T follicular helper cell (primary cell): ENCODE results near the gene ANKRD35.

ENCODE experiments used
- DNase-seq: peaks from one replicate; pipeline ENCODE4 v3.0.0-alpha.2; 2020; ENCODE audit warnings: low read depth

The ANKRD35 gene

DNA sequence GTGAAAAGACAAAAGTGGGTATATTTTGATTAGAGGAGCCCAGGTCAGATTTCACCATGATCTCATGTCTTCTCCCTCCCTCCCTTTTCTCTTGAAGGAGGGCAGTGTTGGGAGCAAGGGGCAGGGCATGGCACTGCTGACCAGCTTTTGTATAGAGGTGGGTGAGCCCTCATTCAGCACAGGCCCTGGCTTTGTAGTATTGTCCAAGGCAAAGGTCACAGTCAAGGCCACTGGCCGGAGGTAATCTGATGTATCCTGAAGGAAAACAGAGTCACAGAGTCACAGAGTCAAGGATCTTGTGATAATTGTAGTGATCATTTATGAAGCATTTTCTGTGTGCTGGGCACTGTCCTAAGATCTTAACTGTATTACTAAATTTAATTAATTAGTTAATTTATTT lies 12.3 kb upstream of the ANKRD35 start:
- no peak for DNase-seq

DNA sequence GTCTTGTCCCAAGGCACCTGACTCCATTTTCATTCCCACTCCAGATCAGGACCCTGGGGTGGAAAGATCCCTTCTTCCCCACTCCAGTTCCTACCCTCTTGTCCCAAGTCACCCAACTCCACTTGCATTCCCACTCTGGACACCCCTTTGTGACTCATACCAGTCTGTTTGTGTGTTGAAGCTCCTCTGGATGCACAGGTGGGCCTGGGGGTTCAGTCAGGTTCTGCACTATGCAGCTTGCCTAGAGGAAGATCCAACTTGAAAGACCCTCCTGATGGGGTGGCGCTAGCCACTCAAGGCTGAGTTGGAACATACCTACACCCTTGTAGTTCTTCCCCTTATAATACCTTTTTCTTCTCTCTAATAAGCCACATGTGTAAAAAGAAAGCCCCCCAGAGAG lies 9.8 kb upstream of the ANKRD35 start:
- no peak for DNase-seq

DNA sequence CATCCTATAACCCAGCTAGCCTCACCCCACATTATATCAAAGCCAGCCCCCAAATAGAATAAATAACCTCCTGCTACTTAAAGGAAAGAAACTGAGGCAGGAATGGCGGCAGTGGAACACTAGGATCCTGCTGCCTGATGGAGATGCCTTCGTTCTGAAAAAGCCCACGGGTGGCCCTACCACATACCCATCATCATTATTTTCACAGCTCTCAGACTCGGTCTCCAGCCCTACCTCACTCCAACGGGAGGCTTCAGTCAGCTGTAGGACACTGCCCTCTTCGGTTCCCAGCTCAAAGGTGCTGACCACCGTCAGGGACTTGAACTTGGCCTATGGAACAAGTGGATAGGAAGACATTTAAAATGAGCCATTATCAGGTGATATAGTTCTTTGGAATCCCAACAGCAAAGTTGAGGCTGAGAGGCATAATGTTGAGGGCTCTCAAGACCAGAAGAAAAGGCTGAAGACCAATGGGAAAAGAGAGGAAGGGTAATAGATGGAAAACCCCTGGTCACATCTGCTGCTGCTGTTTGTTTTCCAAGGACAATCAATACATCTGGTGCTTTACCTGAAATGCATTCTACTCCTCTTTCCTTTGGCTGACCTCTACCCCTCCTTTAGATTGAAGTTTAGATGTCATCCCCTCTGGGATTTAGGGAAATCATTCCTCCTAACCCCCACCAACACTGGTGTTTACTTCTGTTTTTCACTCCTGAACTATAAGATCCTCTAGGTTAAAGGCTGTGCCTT lies 7.8 kb upstream of the ANKRD35 start:
- no peak for DNase-seq

DNA sequence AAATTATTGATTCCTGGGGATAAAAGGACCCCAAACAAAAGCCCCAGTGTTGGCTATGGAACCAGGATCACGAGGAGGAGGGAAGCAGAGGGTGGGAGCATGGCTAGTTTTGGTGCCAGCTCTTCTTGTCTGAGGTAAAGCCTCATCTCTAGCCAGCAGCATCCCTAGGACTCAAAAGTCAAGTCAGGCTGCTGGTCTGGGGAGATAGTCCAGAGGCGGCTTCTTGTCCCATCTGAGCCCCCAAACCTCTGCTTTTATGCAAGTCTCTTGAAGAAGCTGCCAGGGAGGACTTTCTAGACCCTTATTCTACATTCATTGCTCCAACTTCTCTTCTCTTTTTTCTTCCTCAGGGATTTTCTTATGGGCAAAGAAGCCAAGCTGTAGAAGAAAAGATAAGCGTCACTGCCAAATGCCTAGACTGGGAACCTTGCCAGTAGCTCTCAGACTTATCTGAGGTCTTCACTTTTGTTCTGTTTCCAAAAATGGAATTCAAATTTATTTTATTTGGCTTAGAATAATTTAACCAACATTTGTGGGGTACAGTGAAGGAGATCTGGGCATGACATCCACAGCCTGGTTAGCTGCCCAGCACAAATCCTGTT lies 6.9 kb upstream of the ANKRD35 start:
- DNase-seq: no peak

DNA sequence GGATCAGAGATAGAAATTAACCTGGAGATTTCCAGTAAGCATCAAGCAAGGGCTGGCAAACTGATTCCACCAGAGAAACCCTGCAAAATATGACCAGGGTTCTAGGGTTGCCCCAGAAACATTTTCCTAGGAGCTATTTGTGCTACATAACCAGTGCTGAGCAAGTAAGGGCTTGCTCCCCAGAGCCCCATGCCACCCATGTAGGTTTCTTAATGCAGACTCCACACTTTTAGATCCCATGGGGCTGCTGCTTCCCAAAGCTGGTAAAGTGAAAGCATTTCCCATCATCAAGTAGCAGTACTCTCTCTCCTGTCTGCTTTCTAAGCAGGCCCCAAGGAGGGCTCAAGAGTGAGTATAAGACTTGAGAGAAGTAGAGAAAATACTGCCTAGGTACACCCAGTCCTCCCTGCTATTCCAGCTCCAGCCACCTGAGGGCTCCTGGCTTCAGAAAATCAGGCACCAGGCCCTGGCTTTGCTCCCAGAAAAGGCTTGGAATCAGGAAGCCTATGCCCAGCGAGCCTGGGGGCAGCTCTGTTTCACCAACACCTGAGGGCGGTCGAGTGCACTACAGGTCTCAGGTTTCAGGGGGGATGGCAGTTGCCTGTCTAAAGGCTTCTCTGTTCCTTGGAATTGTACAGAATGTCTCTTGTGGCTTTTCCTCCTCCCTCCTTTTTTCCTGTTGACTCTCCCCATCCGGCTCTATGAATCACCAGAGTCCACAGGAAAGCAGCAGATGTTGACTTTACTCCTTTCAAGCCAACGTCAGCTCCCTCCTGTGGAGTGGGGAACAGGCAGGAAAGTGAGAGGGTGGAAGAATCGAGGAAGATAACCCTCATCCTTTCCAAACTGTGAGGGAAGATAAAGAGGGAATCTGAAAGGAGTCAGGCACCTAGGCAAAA lies 6.2 kb upstream of the ANKRD35 start:
- DNase-seq: peak; percentile 30

DNA sequence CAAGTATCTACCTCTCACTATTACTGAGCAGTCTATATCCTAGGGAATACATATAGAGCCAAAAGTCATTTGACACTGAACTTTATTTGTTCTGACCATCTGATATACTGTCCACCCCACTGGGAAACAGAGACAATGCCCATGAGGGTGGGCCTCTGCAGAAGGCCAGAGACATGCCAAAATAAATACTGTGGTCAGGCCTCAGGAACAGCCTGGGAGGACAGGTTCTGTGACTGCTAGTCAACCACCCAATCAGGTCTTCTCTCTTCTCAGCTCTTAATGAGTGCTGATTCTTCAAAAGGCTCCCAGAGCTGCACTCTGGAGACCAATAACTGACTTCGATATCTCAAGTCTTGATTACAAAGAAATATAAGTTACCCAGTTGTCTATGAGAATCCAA lies 5.5 kb upstream of the ANKRD35 start:
- no peak for DNase-seq

DNA sequence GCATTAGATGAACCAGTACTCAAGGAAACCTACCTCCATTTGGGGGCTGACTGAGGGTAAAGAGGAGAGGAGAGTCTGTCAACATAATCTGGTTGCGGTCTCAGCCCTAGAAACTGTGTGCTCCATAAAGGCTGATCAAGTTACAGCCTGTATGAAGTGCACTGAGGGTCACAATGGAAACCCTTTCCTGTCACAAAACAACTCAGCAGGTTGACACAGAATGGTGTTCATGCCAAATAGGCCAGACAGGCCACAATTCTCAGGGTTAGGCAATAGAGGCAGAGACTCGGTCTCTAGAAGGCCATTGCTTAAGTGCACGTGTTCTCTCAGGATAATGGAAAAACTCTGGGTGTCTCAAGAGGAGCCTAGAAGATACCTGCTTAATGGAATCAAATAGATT lies 4.1 kb upstream of the ANKRD35 start:
- DNase-seq: no peak

DNA sequence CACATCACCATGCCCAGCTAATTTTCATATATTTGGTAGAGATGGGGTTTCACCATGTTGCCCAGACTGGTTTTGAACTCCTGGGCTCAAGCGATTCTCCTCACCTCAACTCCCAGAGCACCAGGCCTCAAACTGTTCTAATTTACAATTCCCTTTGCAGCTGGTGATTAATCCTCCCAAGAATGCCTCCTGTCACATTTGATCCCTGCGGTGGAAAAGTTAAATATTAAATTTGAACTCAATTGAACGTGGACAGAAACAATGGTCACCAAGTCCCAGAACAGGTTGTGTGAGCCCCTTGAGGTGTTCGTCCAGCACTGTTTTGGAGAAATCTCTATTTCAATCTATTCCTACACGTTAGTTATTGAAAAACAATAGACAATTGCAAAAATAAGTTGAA lies 2.0 kb upstream of the ANKRD35 start:
- DNase-seq: no peak

DNA sequence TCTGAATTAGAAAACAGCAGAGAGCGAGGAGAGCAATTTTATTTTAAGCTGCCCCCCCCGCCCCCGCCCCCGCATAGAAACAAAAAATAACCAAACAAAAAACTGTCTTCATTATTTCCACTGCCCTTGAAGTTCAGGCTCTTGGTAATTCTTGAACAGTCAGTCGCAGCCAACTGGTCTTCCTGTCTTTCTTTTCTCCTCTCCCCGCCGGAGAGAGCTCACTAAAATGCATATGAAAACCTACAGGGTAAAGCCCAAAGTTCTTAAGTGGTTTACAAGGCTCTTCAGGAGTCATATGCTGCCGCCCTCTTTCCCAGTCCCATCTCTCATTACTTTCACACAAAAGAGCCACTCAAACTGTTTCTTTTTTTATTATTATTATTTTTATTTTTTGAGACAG lies 1.1 kb upstream of the ANKRD35 start:
- no peak for DNase-seq

DNA sequence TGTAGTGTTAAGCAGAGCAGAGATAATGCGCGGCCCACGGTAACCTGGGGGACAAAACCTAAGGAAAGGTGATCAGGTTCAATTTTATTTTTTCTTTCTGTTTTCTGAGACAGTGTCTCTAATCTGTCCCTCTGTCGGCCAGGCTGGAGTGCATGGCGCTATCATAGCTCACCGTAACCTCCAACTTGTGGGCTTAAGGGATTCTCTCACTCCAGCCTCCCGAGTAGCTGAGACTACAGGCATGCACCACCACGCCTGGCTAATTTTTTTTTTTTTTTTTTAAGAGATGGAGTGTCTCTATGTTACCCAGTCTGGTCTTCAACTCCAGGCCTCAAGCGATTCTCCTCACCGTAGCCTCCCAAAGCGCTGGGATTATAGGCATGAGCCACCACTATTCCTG lies 724 bp upstream of the ANKRD35 start:
- DNase-seq: no peak

DNA sequence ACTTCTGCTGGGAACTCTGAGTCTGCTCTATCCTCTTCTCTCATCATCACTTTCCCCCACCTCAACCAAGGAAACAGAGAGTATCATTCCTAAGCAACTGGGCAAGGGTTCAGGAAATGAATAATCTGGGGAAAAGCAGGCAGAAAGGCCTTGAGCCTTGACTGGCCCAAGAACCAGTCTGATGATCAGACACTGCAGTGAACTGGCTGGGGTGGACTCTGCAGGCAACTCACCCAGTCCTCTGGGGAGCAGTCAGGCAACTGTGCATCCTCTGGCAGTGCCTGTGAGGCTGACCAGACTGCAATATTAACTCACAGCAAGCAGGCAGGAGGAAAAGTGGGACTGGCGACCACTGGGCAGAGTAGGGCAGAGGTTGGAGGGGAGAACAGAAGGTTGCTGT lies 991 bp downstream of the ANKRD35 start:
- no peak for DNase-seq

DNA sequence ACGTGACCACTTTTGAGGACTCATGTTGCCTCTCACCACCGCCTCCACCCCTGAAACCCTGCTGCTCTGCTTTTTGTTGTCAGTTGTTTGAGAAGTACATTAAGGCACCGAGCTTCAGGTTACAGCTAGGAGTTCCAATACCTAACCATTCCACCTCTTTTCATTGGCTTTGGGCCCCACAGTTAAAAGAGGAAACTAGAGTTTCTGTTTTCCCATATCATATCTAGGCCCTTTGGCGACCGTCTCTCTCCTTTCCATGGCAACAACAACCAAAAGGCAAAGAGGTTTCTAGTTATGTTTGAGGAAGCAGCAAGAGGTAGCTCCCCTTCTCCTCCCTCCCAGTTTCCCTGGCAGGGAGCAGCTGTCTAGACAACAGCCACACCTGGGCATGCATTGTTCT lies 5.9 kb downstream of the ANKRD35 start:
- no peak for DNase-seq

DNA sequence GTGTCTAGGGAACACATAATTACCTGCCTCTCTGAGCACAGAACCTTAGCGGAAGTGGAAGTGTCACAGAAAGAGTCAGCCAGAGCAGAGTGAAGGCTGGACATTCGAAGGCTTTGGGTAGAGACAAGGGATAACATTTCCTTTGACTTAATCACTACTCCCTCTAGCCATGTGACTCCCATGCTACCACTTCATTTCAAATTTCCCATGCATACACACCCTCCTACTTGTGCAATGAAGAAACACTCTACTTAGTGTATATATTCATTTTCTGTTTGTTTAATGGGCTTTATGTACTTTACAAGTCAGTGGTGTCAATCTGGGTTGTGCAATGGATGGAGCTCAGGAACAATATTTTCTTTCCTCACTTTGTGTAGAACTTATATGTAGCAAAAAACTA lies 6.9 kb downstream of the ANKRD35 start:
- DNase-seq: no peak

DNA sequence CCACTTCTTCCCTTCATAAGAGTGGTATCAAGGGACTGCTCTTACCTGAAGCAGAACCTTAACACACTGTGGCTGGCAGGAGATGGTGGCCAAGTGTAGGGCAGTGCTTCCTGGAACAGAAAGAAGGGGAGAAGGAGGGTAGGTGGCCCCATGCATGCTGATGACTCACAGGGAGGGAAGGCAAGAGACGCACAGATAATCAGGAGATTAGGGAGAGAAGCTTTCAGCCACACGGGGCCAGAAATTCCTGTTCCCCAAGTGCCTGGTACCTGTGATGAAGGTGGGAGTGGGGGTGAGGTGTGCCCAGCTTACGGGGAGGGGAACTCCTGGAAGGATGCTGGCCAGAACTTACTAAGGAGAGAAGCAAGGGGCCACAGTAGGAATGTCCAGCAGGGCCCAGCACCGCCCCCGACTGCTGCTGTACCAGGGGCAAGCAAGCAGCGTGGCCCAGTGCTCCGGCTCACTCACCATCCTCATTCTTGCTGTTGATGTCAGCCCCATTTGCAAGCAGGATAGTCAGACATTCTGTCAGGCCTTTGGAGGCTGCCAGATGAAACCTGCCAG lies 7.7 kb downstream of the ANKRD35 start:
- DNase-seq: no peak

DNA sequence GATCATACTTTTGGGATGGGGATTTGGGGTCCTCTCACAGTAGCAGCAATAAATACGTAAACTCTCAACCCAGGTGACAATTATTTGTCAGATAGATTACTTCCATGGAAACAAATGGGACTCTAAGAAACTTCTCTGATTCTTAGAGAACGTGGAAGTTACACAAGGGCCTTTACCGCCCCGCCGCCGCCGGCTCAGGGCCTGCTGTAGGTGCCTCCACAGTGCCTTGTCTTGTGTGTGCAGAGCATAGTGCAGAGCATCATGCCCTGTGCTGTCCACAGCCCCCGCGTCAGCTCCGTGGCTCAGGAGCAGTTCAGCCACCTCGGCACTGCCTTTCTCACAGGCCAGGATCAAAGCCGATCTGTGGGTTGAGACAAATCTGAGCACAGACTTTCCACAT lies 11.0 kb downstream of the ANKRD35 start:
- DNase-seq: no peak

DNA sequence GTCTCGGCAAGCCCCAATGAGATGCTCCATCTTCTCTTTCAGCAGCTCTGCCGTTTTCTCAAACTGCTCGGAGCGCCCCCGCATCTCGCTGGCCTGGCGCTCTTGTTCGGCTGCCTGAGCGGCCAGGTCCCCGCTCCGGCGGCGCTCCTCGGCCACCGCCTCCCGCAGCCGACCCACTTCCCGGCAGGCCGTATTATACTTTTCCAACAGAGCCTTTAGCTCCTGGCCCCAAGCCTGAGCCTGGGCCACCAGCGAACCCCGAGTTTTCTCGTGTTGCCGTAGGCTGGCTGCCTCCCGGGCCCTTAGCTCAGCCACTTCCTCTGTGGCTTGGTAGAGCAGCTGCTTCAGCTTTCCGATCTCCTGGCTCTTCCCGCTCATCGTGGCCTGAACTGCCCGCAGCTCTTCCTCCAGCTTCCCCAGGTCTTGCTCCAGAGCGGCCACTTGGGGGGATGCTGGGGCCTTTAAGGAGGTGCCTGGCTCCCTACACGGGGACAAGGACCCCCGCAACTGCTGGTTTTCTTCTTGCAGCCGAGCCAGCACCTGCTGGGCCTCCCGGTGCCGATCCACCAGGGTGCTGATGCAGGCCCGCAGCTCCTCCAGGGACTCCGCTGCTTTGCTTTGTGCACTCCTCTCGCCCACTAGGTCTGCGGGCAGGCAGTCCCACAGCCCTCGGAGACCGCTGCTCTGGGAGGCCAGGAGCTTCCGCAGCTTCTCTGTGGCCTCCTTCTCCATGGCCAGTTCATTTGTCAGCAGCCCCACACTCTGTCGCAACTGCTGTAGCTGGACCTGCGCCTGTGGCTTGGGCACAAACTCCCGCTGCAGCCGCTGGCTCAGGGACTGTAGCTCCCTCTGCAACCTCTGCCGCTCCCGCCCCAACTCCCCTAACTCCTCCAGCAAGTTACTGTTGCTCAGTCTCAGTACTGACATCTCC lies 13.4 kb downstream of the ANKRD35 start:
- no peak for DNase-seq

DNA sequence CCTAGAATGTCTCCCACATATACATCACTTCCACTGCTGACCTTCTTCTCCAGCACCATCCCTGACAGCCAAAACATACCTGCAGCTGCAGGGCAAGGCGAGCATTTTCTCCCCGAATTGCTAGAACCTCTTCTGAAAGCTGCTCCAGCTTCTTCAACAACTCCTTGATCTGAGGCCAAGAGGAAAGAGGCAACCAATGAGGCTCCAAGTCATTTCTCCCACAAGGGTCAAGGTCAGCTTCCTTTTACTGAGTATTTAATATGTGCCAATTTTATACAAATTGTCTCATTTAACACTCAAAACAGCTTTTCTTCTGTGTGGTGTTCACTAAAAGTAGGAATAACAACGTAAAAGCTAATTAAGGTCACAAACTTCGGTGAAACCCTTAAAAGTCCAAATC lies 17.4 kb downstream of the ANKRD35 start:
- no peak for DNase-seq

DNA sequence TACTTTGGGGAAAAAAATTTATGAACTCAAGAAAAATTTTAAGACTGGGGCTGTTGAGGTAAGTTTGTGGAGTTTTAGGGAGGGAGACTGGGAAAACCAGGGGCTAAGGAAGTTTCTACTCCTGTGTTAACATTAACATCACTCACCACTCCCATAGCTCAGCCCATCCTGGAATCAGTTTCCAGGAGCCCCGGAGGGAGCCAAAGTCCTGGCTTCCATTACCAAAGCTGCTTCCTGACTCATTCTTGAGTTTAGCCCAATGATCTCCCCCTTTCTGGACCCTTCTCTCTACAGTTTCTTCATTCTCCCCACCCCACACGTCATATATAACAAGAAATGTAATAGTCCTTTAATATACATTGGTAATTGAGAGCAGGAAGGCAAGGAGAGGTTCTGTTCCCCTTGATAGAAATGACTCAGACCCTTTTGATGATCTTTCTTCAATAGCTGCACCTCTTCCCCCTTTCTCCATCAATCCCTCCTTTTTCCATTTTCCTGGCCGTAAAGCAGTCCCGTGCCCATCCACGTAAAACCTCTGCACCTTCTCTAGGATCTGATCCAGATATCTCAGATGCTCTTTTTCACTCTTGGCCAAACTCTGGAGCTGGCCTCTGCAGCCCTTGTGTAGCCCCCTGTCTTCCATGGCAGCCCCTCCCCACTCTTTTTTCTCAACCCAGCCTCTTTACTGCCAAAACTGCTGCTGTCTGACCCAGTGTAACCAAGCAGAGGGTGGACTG lies 22.2 kb downstream of the ANKRD35 start:
- no peak for DNase-seq

DNA sequence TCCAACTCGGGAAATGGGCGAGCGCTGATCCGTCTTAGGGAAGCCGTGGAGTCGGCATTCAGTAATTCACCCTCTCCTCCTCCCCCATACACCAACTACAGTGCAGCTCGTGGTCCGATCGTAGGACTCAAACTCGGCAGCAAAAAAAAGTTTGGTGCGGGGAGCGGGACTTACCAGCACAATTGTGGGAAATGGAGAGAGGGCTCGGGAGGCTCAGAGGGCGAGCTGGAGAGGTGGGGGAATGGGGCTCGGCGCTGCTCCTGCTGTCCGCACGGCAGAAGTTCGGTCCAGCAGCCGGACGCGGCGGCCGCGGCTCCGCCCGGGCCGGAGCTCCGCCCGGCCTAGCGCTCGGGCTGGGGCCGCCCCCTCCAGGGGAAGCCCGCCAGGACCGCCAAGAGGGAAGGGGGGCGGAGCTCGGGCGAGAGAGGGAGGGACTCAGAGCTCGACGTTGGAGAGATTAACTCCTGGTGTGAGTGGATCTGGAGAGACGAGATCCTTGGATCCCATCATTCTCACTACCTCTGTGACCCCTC lies 26.1 kb downstream of the ANKRD35 start:
- DNase-seq: peak; percentile 53

DNA sequence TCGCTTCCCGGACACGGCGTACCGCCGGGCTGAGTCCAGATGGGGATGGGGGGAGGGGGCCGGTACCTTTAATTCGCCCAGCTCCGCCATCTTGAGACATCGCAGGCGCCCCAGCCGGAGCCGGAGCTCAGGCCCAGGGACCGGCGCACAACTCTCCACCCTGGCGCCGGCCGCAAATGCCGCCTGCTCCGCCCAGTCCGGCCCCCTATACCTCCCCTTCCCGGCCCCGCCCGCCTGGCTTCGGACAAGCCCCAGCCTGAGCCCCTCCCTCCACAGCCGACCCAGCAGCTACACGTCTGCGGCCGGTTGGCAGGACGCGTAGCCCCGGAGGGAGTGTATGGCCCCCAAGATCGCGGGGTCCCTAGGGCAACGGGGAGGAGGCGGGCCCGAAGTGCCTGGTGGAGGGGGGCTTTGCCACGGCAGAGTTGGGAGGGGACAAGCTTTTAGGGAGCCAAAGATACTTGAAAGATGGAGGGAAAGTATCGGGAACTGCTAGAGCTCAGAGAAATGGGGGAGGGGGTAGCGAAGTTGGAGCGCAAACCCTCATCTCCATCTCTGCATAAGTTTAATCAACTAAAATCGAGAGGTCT lies 26.7 kb downstream of the ANKRD35 start, which contains the start of gene PIAS3:
TSS of gene PIAS3 (minus strand) at position 181 of the 590 bp plus-strand sequence. CDS start at position 90, 91 bp downstream.
- DNase-seq: peak; percentile 64
